NCI-H1694 (cell line): Measurements from ENCODE around the gene PRDM8.

Experiments used
- DNase-seq: peaks from one replicate; lab custom pipeline; 2025; lab: John Stamatoyannopoulos, UW

The PRDM8 gene

DNA sequence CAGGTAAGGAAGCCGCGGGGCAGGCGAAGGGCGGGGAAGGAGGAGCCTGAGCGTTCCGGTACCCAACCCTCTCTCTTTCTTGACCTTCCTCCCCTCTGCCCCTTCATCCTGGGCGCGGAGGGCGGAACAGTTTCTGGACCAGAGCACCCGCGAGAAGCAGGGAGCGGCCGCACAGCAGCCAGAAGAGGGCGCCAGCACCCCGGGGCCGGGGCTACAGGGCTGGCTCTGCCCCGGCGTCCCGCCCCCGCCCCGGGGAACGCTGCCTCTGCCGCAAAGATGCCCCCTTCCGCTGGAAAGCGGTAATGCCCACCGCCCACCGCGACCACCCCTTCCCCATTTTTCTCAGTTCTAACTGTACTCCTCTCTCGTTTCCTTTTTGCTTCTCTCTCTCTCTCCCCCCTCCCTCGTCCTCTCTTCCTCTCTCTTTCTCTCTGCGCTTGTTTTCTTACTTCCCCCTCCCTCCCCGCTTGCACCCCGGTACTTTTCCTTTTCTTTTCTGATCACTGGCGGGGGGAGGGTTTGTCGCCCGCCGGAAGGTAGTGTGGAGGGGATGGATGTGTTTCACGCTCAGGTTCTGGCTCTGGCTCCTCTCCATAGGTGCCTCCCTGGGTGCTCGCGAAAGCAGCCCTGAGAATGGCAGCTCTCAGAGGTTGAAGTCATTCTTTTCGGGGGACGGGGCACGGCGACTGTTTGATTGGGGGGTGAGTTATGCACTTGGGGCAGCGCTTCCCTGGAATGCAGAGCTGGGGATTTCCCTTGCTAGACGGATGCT is 13.1 kb upstream of the PRDM8 start:
- peak; percentile 40 for DNase-seq

DNA sequence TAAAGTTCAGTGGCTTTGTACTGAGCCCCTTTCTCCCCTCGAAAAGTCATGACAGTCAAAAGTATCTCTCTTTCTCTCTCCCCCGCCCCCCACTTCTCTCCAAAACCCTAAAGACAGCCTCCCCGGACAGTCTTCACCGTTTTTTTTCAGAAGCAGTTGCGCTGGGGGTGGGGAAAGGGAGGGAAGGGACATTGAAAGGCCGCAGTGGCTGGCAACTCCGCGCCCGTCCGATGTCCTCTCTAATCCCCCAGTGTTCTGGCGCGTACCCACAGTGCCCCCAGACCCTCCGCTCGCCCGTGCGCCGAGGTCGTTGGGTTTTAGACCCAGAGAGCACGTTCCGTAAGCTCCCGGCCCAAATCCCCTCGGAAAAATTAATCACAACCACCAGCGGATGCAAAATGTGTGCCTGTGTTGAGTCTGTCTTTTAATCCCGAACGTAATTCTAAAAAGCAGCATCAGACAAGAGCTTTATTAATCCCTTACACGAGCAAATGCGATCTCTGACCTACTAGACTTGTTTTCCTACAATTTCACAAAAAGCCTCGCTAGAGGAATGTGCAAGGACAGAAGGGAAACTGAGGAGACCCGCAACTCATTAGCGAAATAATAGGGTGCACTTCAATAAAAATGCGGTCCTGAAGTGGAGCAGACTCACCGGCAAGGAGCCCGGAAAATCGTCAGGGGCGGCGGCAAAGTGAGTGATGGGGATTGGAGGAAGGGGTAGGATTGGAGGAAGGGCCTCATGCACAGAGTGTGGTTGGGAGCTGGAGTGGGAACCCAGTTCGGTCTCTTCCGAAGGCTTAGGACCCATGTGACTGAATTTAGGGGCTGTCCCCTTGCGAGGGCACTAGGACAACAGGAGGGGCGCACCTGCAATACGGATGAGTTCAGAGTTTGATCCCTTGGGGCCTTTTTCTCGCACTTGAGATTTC is 12.2 kb upstream of the PRDM8 start:
- no peak for DNase-seq

DNA sequence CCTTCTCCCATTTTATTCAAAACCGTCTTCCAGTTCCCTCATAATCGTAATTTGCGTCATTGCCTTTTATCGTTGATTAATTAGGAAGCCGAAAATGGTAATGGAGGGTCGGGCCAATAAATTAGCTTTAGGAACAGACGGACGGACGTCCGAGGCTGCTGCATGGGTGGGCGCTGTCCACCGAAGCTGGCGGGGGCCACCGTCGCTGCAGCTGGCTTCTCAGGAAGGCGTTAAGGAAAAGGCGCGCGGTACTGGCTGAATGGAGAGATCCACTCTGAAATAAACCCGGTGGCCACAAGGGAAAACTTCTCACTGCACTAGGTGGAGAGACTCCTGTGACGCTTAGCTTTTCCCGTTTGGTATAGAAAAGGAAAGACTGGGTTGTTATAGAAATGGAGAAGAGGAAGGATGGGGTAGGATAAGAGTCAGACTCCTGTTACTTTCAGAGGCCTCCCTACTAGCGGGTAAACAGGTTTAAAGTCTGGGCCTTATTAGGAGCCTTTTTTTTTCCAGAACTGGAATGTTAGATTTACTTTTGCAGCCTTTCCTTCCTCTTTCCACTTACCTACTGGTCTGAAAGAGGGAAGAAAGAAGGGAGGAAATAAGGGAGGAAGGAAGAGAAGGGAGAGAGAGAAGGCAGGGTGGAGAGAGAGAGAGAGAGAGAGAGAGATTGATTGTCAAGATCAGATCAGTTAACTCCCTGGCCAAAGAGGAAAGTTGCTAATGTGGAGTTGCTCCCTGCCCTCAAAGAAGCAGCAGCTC is 11.3 kb upstream of the PRDM8 start:
- DNase-seq = no peak

DNA sequence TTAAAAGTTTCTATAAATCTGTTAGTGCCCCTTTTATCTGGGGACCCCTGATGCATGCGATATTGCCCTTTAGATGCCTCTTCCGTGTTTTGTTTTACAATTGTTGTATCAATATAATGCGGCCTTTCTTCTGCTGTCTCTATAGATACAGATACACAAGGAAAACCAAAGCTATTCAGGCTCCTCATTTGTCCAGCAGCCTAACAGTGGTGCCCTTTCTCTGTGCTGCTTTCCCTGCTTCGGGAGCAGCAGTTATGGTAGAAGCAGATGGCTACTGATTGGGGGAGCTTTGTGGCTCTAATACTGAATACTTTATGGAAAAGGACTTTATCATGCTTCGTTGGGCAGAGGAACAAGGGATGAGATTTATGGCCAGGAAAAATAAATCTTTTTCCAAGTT is 10.6 kb upstream of the PRDM8 start:
- no peak for DNase-seq

DNA sequence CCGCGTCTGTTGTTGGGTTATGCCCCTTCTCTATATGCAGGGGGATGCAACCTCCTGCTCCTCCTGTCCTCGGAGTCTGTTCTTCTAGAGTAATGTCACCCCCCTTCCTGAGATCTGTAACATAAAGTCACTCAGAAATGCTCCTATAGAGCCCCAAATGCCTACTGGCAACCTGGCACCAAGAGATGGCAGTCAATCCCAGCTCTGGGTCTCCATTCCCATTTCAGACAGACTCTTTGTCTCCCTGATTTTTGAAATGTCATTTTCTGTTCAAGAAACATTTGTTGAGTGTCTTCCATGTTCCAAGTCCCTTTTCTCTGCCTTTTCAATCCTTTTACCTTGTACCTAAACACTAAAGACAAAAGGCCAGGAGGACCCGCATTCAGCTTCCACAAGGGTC is 9.6 kb upstream of the PRDM8 start:
- no peak for DNase-seq

DNA sequence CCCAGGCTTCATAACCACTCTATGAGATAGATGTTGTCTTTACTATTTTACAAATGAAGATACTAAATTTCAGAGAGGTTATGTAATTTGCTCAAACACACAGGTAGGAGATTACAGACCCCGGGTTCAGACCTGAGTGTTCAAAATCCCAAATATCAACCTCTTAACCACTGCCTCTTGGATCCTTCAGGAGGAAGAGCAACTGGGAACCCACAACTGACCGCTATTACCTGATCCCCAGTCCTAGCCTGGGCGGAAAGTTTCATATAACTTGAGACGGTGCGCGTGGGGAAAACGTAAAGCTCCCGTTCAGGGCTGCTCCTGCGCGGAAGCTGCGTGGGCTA is 8.9 kb upstream of the PRDM8 start:
- no peak for DNase-seq

DNA sequence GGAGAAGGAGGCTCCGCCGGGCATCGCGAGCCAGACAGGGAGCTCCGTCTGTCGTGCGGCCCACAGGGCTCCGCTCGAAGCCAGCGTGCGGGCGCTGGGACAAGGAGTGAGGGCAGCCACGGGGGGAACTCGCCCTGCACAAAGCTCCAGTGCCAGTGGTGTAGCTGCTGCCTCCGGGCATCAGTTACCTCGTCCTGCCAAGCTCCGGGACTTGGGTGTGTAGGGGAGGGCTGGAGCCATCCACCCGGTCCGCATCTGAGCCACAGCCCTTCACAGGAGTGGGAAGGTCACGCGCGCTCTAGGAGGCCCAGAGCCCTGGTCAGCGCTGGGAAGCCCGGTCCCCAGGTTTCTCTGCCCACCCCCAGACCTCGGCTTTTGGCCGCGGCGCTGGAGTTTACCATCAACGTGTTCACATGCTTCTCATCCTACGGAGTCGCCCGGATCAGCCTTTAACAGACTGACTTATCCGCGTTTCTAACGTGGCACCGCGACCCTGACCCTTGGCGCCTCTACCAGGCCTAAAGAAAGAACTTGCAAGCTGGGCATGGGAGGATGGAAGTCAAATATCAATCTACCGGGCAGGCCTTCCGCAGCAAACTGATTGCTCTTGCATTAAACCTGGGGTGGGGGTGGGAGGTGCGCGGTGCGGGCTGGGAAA is 8.4 kb upstream of the PRDM8 start:
- no peak for DNase-seq

DNA sequence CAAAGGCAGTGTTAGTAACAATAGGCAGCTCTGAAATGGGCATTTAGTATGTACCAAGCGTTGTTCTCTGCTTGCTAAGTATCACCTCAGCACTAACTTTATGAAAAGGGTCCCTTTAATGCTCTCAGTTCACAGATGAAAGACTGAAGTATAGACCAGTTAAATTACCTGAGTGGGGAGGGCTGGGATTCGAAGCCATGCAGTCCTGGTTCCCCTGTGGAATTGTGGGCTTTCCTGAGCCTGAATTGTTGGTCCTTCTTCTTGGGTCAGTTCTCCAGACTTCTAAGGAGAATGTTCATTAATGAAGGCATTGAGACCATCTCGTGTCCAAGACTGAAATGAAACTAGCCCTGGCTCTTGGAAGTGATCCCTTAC is 7.7 kb upstream of the PRDM8 start:
- no peak for DNase-seq

DNA sequence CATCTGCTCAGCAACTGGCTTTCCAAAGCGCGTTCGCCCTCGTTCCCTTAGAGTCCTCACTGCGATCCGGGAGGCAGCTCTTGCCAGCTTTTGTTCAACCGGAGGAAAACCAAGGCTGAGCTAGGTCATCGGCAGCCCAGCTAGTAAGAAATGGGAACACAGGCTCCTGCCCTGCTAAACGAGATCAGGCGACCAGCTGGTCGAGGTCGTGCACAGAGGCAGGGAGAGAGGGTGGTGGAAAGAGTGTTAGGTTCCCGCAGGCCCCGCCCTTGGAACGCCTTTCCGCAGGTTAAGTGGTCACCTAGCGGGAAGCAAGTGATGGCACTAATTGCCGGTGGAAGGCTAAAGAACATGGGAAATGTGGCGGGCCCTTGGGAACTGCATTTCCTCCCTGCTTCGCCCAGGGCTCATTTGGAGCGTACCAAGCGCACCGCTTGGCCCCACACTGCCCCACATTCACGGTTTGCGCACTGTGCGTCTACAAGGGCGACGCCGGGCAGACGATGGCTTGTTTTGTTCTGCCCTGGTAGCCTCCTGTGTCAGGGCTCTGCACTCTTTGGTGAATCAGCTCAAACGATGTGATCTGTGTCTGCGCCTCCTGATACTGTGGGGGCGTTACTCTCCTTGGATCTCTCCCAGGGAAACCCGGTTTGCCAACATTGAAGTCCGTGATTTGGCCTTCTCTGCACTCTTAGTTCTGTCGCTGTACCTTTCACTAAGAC is 7.2 kb upstream of the PRDM8 start:
- DNase-seq = no peak

DNA sequence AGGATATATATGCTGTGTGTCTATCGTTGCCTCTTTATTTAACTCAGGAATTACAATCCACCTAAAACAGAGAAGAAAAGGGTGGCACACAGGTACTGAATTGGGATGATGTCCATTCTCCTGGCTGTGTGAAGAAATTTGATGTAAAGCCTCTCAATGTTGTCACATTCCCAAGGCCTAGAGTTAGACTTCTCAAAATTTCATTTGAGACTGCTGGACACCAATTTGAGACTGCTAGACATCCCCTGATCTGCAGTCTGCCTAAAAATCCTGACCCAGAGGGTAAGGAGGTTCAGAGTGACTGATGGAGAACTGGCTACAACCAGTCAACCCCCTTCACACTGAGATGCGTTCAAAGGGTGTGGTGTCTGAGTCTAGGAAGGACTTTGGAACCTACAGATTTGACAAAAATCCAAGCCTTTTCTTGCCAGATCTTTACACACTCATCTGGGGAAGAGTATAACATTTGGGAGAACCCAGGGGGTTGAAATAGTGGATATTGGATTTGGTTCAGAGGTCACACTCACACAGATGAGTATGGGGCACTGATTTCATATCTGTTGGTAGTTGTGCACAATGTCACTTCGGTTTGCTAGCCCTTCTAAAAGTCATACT is 4.9 kb upstream of the PRDM8 start:
- no peak for DNase-seq

DNA sequence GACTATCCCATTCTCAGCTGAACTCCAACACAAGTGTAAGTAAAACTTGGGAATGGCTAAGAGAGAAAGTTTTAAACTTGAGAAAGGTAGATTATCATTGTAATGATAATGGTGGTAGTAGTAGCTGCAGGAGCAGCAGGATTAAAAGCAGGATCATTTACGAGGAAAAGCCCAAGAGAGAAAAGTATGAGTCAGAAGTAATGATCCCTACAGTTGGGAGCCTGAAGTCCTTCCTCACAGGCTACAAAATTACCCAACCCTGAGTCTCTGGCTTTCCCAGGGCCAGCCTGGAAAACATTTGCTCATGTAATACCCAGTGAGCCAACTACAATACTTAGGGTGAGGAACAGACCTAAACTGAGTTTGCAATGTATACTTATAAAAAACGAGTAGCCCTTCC is 4.4 kb upstream of the PRDM8 start:
- DNase-seq = no peak

DNA sequence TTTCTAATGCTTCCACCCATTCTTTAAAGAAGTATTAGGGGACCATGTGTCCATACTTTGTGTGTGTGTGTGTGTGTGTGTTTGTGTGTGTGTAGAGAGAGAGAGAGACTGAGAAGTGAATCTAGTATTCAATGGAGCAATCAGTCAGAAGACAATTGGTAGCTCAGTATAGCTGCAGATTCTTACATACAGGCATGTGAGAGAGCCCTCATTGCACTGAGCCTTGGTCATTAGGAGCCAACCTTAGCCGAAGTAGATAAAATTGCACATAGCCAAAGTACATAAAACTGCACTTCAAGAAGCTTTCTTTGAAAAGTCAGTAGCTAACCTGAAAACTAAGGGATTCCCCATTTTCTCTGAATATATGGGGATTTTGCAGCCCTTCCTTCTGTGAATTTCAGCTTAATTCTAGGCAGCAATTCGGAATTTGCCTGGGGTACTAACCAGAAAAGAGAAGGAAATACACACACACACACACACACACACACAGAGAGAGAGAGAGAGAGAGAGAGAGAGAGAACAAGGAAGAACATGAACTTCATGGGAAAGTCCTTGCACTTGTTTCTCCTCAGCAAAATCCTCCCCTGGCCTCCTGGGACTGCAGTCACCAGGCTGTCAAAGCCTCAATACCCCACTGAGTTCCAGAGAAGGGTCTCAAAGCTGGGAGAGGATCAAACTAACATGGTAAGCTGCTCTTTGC is 1.7 kb upstream of the PRDM8 start:
- DNase-seq = no peak

DNA sequence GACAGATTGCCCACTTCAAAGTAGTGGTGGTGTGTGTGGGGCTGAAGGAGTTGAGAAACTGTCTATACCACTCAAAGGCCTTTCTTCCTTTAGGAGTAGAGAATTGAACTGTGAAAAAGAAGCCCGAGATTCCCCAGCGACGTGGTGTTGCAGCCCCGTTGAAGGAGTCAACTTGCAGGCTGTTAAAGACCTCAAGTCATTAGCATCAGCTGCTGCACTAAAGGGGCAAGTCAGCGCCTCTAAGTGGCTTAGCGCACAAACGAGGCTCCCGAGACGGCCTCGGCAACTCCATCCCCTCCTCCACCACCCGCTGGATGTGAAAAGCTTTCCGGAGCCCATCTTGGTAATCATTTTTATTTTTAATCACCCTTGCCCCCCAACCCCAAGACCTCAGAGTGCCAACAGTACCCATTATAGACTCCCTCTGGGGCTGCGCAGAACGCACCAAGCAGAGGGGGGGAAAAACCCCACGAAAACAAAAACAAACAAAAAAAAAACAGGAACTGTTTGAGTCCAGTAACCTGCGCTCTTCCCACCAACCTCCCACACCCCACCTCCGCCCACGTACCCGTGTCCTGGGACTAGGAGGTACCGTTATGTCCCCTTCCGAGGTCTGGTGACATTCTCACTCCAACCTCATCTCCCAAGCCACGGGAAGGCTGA is 913 bp upstream of the PRDM8 start:
- DNase-seq = peak; percentile 16

DNA sequence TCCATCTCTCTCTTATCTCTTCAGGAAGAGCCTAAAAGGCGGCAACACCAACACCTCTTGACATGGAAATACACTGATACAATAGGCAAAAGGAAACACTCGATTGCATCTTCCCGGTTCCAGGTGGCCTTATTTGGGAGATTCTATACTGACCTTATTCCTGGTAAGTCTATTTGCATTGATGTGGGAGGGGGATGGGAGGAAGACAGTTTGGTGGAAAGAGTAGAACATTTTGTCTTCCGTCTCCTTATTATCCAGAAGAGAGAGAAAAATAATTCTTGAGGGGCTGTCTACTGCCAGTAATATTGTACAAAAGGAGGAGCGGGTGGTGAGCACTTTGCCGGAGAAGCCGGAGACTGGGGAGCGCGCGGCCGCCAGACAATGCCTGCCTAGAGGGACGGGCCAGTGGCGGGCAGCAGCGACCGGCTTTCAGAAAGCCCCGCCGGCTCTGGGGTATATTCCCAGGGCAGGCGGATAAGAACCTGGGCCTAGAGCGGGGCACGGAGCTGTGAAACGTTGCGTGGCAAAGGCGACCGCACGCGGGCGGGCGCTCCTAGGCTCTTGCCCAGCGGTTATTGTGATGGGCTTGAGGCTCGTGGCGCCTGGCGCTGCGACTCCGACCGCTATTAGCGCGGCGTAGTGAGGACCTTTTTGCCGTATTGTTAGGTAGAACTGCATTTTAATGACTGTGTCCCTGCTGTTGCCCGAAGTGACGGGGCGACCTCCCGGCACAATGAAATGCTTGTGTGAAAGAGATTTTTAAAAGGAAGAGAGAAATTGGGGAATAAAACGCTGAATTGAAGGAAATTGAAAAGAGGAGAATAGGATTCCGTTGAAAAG is 518 bp downstream of the PRDM8 start:
- DNase-seq = peak; percentile 53

DNA sequence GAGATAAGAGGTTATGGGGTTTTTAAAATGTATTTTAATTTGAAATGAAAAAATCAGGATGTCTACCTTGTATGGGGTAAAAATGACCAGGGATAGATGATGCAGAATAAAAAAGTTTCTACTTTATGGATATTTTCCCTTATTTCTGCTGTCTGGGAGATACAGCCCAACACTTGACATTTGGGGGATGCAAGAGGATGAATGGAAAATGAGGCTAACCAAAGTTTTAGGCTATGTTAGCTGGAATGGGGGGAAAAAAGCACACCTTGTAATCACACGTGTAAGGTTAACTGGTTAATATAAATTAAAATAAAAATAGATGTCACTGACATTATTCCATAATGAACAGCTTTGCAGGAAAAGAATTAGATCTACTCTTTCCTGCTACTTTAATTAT is 1.1 kb downstream of the PRDM8 start:
- no peak for DNase-seq

DNA sequence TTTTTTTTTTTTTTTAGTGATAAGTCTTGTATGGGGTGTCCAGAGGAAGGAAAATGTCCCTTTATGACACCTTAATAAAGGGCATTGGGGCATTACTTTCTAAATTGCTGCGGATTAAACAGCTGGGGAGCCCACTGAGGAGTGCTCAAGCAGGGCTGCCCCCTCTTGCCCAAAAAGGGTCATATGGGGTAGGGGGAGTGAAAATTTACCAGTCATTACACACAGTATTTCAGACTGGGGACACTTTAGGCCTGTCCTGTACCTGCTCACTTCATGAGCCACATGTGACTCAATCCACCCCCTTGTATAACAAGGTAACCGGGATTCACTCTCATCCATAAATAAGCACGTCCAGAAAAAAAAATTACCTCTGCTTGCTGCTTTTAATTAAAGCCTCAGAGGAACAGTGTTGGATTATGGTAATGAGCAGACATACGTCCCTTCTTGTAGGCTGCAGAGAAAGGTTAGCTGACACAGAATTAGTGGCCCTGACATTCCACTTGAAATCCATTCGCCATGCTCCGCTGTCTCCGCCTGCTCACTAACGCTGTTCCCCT is 1.8 kb downstream of the PRDM8 start:
- no peak for DNase-seq

DNA sequence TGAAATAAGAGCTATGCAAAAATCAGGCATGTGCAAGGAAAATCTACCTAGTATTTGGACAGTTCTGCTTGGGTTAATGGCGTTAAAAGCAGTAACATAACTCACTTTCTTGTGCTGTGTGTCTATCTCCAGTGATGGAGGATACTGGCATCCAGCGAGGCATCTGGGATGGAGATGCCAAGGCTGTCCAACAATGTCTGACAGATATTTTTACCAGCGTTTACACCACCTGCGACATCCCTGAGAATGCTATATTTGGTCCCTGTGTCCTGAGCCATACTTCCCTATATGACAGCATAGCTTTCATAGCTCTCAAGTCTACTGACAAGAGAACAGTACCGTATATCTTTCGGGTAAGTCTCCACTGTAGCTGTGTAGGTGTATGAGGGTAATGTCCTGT is 2.6 kb downstream of the PRDM8 start:
- DNase-seq = no peak

DNA sequence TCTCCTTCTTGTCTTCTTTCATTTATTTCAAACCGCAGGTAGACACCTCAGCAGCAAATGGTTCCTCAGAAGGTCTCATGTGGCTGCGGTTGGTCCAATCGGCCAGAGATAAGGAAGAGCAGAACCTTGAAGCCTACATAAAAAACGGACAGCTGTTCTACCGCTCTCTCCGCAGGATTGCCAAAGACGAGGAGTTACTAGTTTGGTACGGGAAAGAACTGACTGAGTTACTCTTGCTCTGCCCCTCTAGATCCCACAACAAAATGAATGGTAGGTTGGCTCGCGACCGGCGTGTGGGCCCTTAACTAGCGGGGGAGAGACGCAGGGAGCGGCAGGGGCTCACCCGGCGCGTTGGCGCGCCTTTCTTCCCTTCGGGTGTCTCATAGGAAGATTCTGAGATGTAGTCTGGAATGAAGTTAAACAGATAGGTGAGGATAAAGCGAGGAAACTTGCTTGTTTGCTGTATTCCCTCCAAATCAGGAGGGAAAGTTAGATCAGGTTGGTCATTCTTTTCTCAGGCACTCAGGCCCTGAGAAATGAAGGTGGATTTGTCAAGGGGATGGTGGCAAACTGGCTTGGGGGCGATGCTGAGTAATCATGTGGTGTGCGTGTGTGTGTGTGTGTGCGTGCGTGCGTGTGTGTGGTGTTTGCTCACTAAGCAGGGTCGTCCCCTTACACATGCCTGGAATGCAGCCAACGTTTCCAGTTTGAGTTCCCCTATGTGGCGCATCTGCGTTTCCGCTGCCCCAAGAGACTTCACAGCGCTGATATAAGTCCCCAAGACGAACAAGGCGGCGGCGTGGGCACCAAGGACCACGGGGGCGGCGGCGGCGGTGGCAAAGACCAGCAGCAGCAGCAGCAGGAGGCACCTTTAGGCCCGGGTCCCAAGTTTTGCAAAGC is 4.2 kb downstream of the PRDM8 start:
- no peak for DNase-seq
